ENCODE results near the gene MYBBP1A. TPM values are rescaled to one million over a fixed set of nuclear protein-coding genes. Genes with fewer than 3 reads are reported as not detected.

MYBBP1A gene
- polyA plus RNA-seq, 2 donors, result 32.6 to 44.8 TPM

DNA sequence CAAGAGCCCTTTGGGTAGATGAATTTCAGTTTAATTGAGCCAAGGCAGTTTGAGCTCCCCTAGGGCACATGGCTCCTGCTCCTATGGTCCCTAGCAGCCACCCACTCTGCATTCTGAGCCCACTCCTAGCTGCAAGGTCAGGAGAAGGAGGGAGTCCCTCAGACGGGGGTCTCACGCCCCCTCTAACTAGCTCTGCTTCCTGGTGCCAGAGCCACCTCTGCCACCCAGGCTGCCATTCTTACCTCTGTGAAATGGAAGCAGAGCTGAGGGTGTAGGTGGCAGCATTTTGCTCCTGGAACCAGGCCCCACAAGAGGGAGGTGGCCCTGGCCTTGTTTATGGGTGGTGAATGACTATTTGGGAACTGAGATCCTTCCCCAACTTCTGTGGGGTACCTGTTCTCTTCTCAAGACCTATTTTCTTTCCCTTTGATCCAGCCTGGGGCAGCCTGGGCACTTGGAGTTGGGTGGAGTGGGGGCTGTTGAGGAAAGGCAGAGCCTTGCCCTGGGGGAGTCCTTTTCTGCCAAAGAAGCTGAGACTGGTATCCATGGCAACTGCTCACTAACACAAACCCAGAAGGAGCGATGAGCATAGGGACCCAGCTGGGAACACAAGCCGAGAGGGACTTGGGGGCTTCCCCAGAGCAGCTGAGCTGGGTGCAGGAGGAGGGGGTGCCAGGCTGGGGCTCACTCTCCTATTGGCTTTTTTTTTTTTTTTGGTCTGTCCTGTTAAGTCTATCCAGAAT lies 51.7 kb downstream of the MYBBP1A start:
- Histone ChIP-seq H3K4me1 (ENCODE audit: control insufficient read depth in 2 of 2, insufficient read depth in 2 of 2, low read length in 1 of 2) (peaks cover 2 to 8% of the 10 kb centered on the region in 2 donors), H3K4me3 (ENCODE audit: low read depth in 1 of 2, low read length in 2 of 2) (peak overlapping the region; percentile 32 to 37), H3K27ac (ENCODE audit: low read depth in 2 of 2, low read length in 1 of 2) (peak overlapping the region in 1 of 2 donors; percentile 36), H3K9me3 (ENCODE audit: control insufficient read depth in 2 of 2, insufficient read depth in 1 of 2, low read depth in 1 of 2, low read length in 1 of 2) (peaks cover 0 to 3% of the 10 kb centered on the region in 2 donors), H3K36me3 (ENCODE audit: control insufficient read depth in 2 of 2, insufficient read depth in 2 of 2, low read length in 1 of 2) (peaks cover 0 to 5% of the 10 kb centered on the region in 2 donors), H3K27me3 (ENCODE audit: control insufficient read depth in 1 of 2, insufficient read depth in 2 of 2, low read length in 2 of 2) (no peaks in the 10 kb centered on the region)
- 71 to 77% methylated on average over 4 of the region's 4 CpGs for WGBS, 2 donors

GRCh38 chr17:4502466-4503154 lies 52.6 kb downstream of the MYBBP1A start:
- H3K27me3 ChIP-seq (ENCODE audit: control insufficient read depth in 1 of 2, insufficient read depth in 2 of 2, low read length in 2 of 2), result no peaks in the 10 kb centered on the region
- 61 to 75% methylated on average over 18 of the region's 18 CpGs for WGBS, 2 donors

DNA sequence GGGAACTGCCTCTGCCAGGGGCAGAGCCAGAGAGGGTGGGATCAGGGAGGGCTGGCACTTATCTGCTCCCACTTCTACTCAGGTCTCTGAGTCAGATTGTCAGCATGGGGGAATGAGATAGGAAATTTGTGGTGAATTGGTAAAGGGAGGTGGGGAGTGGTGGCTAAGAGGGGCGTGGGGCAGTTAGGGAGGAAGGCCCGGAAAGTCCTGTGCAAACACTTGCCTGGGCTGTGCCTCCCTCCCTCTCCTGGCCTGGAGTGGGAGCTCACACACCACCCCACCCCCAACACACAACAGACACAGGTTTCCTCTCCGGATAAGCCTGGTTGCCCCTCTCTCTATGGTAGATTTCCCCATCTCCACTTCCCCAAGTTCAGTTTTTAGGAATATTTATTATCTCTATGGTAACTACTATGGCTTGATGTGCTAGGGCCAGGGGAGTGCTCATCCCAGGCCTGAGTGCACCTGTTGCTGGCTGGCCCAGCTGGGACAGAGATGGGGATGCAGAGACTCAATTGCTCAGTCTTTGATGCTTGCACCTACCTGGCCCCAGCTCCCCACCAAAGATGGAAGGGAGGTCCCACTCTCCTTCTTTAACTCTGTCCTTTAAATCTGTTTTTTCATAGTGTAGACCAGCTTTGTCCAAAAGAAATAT lies 53.8 kb downstream of the MYBBP1A start:
- Histone ChIP-seq H3K27me3 (ENCODE audit: control insufficient read depth in 1 of 2, insufficient read depth in 2 of 2, low read length in 2 of 2) (no peaks in the 10 kb centered on the region), H3K27ac (ENCODE audit: low read depth in 2 of 2, low read length in 1 of 2) (peak overlapping the region in 1 of 2 donors; percentile 40), H3K4me3 (ENCODE audit: low read depth in 1 of 2, low read length in 2 of 2) (peak overlapping the region; percentile 41 to 61), H3K36me3 (ENCODE audit: control insufficient read depth in 2 of 2, insufficient read depth in 2 of 2, low read length in 1 of 2) (peaks cover 0 to 3% of the 10 kb centered on the region in 2 donors), H3K9me3 (ENCODE audit: control insufficient read depth in 2 of 2, insufficient read depth in 1 of 2, low read depth in 1 of 2, low read length in 1 of 2) (no peaks in the 10 kb centered on the region), H3K4me1 (ENCODE audit: control insufficient read depth in 2 of 2, insufficient read depth in 2 of 2, low read length in 1 of 2) (peaks cover 3 to 8% of the 10 kb centered on the region in 2 donors)
- WGBS, 2 donors, result 32 to 36% methylated on average over 3 of the region's 3 CpGs

More at GRCh38 chr17:4502466-4503154, 52.6 kb downstream of the MYBBP1A start:
- H3K4me3 ChIP-seq (ENCODE audit: low read depth in 1 of 2, low read length in 2 of 2), result peak overlapping the region; percentile 32 to 37
- peaks cover 0 to 3% of the 10 kb centered on the region in 2 donors for H3K36me3 ChIP-seq (ENCODE audit: control insufficient read depth in 2 of 2, insufficient read depth in 2 of 2, low read length in 1 of 2)
- H3K4me1 ChIP-seq (ENCODE audit: control insufficient read depth in 2 of 2, insufficient read depth in 2 of 2, low read length in 1 of 2), result peaks cover 3 to 8% of the 10 kb centered on the region in 2 donors
- peaks cover 0 to 1% of the 10 kb centered on the region in 2 donors for H3K9me3 ChIP-seq (ENCODE audit: control insufficient read depth in 2 of 2, insufficient read depth in 1 of 2, low read depth in 1 of 2, low read length in 1 of 2)
- peak overlapping the region in 1 of 2 donors; percentile 38 for H3K27ac ChIP-seq (ENCODE audit: low read depth in 2 of 2, low read length in 1 of 2)

- H3K4me3 ChIP-seq (ENCODE audit: low read depth in 1 of 2, low read length in 2 of 2), result peak overlapping the region; percentile 41 to 61
- H3K27me3 ChIP-seq (ENCODE audit: control insufficient read depth in 1 of 2, insufficient read depth in 2 of 2, low read length in 2 of 2), result no peaks in the 10 kb centered on the region
- 15 to 18% methylated on average over 7 of the region's 7 CpGs for WGBS, 2 donors
- H3K27ac ChIP-seq (ENCODE audit: low read depth in 2 of 2, low read length in 1 of 2), result peak overlapping the region; percentile 49 to 63
- H3K9me3 ChIP-seq (ENCODE audit: control insufficient read depth in 2 of 2, insufficient read depth in 1 of 2, low read depth in 1 of 2, low read length in 1 of 2), result no peaks in the 10 kb centered on the region
- peaks cover 0 to 3% of the 10 kb centered on the region in 2 donors for H3K36me3 ChIP-seq (ENCODE audit: control insufficient read depth in 2 of 2, insufficient read depth in 2 of 2, low read length in 1 of 2)
- peaks cover 3 to 5% of the 10 kb centered on the region in 2 donors for H3K4me1 ChIP-seq (ENCODE audit: control insufficient read depth in 2 of 2, insufficient read depth in 2 of 2, low read length in 1 of 2)
These were observed 55.0 kb downstream of the MYBBP1A start for GRCh38 chr17:4500191-4500571.

DNA sequence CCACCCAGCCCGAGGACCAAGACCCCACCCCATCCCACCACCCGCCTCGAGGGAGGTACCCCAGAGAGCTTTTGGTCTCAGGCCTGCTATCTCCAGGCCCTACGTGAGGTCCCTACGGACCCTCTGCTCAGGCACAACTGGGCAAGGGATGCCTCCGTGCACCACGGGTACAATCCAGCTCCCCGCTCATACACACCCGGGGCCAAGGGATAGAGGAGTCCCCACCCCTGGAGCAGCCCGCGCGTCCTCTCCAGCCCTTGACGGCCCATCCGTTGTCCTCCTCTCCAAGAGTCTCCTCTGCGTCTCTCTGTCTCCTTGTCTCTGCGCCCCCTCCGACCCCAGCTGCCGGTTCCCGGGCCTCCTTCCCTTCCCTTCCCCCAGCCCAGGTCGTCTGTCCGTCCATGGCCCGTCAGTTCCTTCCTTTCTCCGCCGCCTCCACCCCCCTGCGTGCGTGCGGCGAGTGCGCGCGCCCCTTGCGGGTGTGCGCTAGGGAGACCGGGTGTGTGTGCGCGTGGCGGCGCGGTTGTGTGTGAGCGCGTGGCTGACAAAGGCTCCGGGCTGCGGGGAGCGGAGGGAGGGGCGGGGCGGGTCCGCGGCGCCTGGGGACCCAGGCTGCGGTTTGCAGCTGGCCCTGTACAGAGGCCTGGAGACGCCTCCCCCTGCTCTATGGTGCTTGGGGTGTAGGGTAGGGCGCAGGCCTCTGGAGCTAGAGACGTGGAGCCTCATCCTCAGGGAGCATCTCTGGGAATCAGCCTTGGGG lies 55.6 kb downstream of the MYBBP1A start:
- peaks cover 3 to 5% of the 10 kb centered on the region in 2 donors for H3K4me1 ChIP-seq (ENCODE audit: control insufficient read depth in 2 of 2, insufficient read depth in 2 of 2, low read length in 1 of 2)
- WGBS, 2 donors, result 1% methylated on average over 47 to 53 of the region's 53 CpGs
- H3K27me3 ChIP-seq (ENCODE audit: control insufficient read depth in 1 of 2, insufficient read depth in 2 of 2, low read length in 2 of 2), result no peaks in the 10 kb centered on the region
- no peaks in the 10 kb centered on the region for H3K9me3 ChIP-seq (ENCODE audit: control insufficient read depth in 2 of 2, insufficient read depth in 1 of 2, low read depth in 1 of 2, low read length in 1 of 2)
- peak overlapping the region; percentile 49 to 63 for H3K27ac ChIP-seq (ENCODE audit: low read depth in 2 of 2, low read length in 1 of 2)
- H3K4me3 ChIP-seq (ENCODE audit: low read depth in 1 of 2, low read length in 2 of 2), result peak overlapping the region; percentile 41 to 61
- H3K36me3 ChIP-seq (ENCODE audit: control insufficient read depth in 2 of 2, insufficient read depth in 2 of 2, low read length in 1 of 2), result peaks cover 0 to 3% of the 10 kb centered on the region in 2 donors

GRCh38 chr17:4498461-4499397 lies 56.5 kb downstream of the MYBBP1A start, which contains the start of gene SPNS2:
Gene SPNS2, plus strand, starts transcription at chr17:4498881. Its CDS starts 167 bp downstream, at chr17:4499048.
- Histone ChIP-seq H3K36me3 (ENCODE audit: control insufficient read depth in 2 of 2, insufficient read depth in 2 of 2, low read length in 1 of 2) (peaks cover 0 to 3% of the 10 kb centered on the region in 2 donors), H3K4me3 (ENCODE audit: low read depth in 1 of 2, low read length in 2 of 2) (peak within 1 kb of the TSS; percentile 41 to 61), H3K27ac (ENCODE audit: low read depth in 2 of 2, low read length in 1 of 2) (peak within 1 kb of the TSS; percentile 49 to 72), H3K4me1 (ENCODE audit: control insufficient read depth in 2 of 2, insufficient read depth in 2 of 2, low read length in 1 of 2) (peaks cover 3 to 5% of the 10 kb centered on the region in 2 donors), H3K27me3 (ENCODE audit: control insufficient read depth in 1 of 2, insufficient read depth in 2 of 2, low read length in 2 of 2) (no peaks in the 10 kb centered on the region), H3K9me3 (ENCODE audit: control insufficient read depth in 2 of 2, insufficient read depth in 1 of 2, low read depth in 1 of 2, low read length in 1 of 2) (no peaks in the 10 kb centered on the region)
- WGBS, 2 donors, result 1% methylated on average over 35 to 117 of the region's 117 CpGs

- Histone ChIP-seq H3K9me3 (ENCODE audit: control insufficient read depth in 2 of 2, insufficient read depth in 1 of 2, low read depth in 1 of 2, low read length in 1 of 2) (no peaks in the 10 kb centered on the region), H3K4me1 (ENCODE audit: control insufficient read depth in 2 of 2, insufficient read depth in 2 of 2, low read length in 1 of 2) (peaks cover 3 to 5% of the 10 kb centered on the region in 2 donors), H3K4me3 (ENCODE audit: low read depth in 1 of 2, low read length in 2 of 2) (peak overlapping the region; percentile 8 to 41), H3K36me3 (ENCODE audit: control insufficient read depth in 2 of 2, insufficient read depth in 2 of 2, low read length in 1 of 2) (peaks cover 0 to 3% of the 10 kb centered on the region in 2 donors), H3K27me3 (ENCODE audit: control insufficient read depth in 1 of 2, insufficient read depth in 2 of 2, low read length in 2 of 2) (no peaks in the 10 kb centered on the region), H3K27ac (ENCODE audit: low read depth in 2 of 2, low read length in 1 of 2) (peak overlapping the region; percentile 23 to 72)
- 35 to 42% methylated on average over 23 of the region's 23 CpGs for WGBS, 2 donors
These were observed 57.9 kb downstream of the MYBBP1A start for GRCh38 chr17:4497101-4497824.

Data from esophagus (tissue), 2 donors.